Measurements from ENCODE around the gene HRH1.
"Not testable (repeated sequence)": the region's sequence is repeated elsewhere in the genome, so short reads cannot be mapped to it uniquely, and the experiment has no call there.

Gene HRH1

DNA sequence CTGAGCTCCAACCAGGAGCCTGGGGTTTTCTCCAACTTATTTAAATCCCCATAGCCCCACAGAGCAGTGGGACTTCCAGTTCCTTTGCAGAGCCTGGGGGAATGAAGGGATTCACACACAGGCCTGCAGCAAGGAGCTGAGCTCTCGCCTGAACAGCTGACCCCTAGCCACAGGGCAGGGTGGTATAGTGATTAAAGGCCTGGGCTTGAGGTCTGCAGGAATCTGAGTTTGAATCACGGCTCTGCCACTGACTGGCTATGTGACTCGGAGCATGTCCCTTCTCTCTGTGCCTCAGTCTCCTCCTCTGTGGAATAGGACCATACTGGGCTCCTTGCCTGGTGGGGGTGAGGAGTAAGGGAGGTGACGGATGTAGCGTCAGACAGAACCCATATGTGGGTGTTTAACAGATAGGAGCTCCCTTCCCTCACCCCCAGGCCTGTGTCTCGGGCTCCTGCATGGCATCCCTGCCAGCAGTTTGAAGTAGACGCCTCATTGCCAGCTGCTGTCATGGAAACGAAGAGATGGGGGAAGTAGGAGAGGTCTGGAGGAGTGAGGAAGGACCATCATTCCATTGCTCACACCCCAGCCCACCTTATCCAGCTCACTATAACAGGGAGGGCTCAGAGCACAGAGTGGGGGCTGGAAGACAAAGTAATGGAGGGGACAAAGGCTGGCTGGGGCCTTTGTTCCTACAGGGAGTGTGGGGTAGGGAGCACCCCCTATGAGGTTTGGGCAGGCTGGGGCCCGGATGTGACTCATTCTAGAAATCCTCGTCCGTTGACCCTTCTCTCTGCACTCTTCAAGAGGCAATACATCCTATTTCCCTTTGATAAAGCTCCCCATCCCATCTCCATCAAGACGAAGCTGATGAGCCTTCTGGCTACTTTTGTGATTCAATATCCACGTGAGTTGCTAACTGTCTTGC lies 14.8 kb downstream of the HRH1 start:
- no peak for FAIRE-seq
- no peak for DNase-seq (ENCODE audit: insufficient read length, low spot score)

DNA sequence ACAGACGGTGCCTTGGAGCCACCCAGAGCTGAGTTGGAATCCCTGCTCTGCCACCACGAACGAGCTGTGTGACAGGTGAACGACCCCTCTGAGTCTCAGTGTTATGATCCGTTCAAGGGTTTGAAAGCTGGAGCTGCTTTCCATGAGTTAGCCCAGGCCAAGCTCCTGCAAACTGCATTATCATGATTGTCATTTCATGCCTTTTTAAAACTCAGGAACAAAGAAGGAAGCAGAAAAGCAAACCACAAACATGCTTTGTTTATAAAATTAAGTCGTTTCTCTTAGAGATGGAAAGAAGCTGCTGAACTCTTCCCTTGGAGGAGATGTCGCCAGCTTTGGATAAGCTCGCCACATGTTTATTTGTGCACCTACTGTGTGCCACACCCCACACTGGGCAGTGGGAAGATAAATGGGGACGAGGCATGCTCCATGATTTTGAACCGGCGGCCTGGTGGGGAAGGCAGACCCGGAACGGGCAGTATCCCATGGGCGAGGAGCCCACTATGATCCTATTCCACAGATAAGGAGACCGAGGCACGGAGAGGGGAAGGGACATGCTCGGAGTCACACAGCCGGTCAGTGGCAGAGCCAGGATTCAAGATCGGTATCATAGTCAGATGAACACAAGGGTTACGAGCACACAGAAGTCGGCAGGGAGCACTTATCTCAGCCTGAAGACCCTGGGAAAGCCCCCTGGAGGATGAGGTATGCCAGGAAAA lies 15.9 kb downstream of the HRH1 start:
- DNase-seq (ENCODE audit: insufficient read length, low spot score) (no peak), FAIRE-seq (no peak)

- FAIRE-seq, result no peak
- no peak for DNase-seq (ENCODE audit: insufficient read length, low spot score)
These were observed 17.9 kb downstream of the HRH1 start for GRCh38 chr3:11172096-11172690.

DNA sequence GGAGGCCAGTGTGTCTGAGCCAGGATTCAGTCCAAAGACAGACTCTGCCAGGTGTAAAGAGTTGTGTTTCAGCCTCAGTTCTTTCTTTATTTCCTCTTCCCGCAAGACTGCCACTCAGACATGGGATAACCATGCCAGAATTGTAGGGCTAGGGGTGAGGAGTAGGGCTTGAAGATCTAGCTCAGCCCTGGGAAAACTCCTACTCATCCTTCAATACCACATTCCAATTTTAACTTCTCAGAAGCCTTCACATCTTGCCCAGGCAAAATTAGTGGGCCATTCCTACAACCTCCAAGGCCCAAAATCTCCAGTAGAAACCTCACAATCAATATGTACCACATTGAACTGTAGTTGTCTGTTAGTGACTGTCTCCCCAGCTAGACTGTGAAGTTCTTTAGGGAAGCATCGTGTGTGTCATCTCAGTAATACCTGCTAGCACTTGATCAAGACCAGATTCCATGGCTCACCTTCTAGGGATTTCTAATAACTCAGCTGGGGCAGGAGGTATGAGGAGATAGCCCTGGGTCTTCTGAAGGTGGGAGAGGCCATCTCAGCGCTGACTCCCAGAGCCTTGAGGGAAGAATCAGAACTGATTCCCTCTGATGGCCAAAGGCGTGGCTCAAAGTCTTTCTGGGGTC lies 19.7 kb downstream of the HRH1 start:
- DNase-seq (ENCODE audit: insufficient read length, low spot score) (no peak), FAIRE-seq (no peak)

- DNase-seq (ENCODE audit: insufficient read length, low spot score) (no peak), FAIRE-seq (no peak)
These were observed 24.1 kb downstream of the HRH1 start for GRCh38 chr3:11178421-11178820.

- FAIRE-seq; DNase-seq (ENCODE audit: insufficient read length, low spot score): not testable (repeated sequence)
These were observed 30.2 kb downstream of the HRH1 start for GRCh38 chr3:11184328-11184969.

- DNase-seq (ENCODE audit: insufficient read length, low spot score) (no peak), FAIRE-seq (no peak)
These were observed 30.9 kb downstream of the HRH1 start for GRCh38 chr3:11185144-11185543.

DNA sequence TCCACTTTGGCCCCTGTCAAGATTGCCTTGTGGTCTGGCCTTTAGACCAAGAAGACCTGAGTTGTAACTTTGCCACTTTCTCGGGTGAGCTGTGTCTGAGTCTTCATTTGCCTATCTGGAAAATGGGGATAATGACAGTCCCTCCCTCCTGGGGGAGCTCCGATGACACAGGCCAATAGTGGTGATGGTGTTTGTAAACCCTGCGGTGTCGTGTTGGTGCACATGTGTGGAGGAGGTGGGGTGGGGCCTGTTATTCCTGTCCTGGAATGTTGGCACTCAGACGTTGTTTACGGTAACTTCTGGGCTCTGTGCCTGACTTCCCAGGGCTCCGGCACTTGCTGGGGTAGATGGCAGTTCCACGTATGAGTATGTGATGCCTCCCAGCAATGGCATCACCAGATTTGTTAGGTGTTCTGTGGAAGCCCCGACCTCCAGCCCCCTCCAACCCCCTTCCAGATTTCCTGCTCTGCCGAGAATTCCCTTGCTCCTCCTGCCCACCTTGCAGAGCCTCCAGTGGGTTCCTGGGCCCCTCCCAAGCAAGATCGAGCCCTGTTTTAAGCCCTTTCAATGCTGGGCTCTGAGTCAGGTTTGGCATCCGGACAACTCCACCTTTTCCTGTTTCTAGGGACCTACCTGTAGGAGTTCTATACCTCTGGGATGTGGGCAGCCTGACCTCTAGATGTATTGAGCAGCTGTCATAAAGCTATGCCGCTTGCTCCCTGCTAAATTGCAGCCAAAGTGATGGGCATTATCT lies 31.4 kb downstream of the HRH1 start:
- FAIRE-seq (no peak), DNase-seq (ENCODE audit: insufficient read length, low spot score) (no peak)

DNA sequence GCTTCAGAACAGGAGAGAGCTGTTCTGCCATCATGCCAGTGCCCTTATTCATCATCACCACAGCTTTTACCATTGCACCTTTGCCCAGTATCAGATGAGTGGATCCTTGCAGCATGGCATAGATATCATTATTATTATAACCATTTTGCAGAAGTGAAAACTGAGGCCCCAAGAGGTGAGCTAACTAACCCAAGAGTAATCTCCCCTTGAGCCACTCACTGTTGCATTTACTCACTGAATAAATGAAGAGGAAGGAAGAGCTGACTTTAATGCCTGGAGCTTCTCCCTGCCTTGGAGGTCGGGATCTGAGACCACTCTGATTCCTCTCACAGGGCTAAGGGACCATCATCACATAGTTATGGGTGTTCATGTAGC lies 32.0 kb downstream of the HRH1 start:
- FAIRE-seq (no peak), DNase-seq (ENCODE audit: insufficient read length, low spot score) (no peak)

DNA sequence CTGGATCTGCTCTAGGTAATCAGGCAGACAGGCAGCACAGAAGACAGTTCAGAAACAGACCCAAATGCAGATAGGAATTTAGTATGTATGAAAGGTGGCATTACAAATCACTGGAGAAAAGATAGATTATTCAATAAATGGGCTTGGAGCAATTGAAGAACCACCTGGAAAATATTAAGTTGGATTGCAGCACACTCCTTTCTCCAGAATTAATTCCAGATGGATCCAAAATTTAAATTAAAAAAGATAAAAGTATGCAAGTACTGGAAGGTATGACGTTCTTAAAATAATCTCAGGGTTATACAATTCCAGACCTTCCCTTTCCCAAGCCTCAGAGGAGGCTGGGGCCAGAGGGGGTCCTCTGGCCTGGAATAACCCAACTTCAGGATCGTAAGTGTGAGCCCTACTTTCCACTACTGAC lies 32.5 kb downstream of the HRH1 start:
- DNase-seq (ENCODE audit: insufficient read length, low spot score), result no peak
- no peak for FAIRE-seq

DNA sequence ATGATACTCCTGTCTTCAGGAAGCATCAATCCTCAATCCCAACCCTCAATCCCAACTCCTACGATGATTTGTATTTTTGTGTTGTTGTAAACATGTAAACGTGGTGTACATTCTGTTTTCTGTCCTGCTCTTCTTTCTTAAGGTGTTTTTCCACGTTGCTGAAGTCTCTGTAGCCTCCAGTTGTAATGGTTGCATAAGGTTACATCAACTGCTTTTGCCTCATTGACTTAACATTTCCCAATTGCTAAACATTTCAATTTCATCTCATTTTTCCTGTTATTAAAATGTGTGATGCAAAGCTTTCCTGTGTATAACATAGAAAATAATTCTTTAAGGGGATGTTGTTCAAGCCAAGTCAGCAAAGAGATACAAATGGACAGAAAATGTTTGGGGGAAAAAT lies 33.4 kb downstream of the HRH1 start:
- FAIRE-seq (no peak), DNase-seq (ENCODE audit: insufficient read length, low spot score) (no peak)

GRCh38 chr3:11188231-11188630 lies 33.9 kb downstream of the HRH1 start:
- FAIRE-seq, result no peak

GRCh38 chr3:11195201-11195600 lies 40.9 kb downstream of the HRH1 start:
- FAIRE-seq (no peak), DNase-seq (ENCODE audit: insufficient read length, low spot score) (no peak)

More at GRCh38 chr3:11188231-11188630, 33.9 kb downstream of the HRH1 start:
- no peak for DNase-seq (ENCODE audit: insufficient read length, low spot score)

DNA sequence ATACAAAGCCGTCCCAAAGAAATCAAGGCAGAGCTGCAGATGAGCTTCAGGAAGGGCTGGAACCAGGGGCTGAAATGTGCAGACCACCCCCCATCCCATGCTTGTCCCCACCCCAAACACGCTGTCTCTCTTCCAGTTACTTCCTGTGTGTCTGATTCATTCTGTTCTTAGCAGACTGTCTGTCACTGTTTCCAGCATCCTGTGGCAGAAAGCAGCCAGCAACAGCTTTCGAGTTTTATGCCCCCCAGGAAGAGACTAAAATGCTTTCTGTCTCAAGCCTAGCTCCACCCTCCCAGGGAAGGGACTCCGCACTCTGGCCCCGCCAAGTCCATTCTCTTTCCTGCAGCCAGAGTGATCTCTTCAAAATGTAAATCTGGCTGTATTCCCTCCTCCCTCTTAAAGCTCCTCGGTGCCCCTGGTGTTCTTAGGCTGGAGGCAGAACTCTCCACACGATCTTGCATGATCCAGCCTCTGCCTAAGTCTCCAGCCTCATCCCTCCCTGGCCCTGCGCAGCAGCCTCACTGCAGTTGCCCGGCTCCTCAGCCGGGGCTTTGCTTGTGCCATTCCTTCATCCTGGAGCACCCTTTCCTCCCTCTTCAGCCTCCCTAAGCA lies 41.5 kb downstream of the HRH1 start:
- no peak for DNase-seq (ENCODE audit: insufficient read length, low spot score)
- no peak for FAIRE-seq

DNA sequence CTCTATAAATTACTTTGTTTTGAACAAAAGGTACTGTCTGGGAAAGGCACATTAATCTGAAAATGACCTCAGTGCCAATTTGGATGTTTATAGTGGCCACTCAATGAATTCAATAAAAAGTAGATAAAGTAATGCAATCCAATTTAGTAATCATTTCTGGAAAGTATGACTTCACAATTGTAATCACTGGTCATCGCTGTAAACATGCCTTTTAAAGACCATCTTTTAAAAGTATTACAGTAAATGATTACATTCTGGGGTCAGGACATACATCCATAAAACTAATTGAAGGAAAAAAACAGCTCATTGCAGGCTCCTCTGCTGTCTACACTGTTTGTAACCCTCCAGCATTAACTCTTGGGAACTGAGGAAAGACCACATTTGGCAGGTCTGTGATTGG lies 43.2 kb downstream of the HRH1 start:
- DNase-seq (ENCODE audit: insufficient read length, low spot score) (no peak), FAIRE-seq (no peak)

GRCh38 chr3:11198070-11198469 lies 43.8 kb downstream of the HRH1 start:
- FAIRE-seq, result no peak

DNA sequence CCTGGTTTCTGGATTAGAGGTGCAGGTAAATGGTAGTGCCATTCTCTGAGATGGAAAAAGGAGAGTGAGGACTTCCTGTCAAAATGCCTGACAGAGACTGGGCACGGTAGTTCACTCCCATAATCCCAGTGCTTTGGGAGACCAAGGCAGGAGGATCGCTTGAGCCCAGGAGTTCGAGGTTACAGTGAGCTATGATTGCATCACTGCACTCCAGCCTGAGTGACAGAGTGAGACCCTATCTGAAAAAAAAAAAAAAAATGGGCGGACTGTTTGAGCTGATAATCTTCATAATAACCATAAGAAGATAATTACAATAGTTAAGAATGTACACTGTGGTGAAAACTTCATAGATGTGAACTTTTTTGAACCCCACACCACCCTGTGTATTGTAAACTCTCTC lies 44.2 kb downstream of the HRH1 start:
- no peak for DNase-seq (ENCODE audit: insufficient read length, low spot score)
- no peak for FAIRE-seq

More at GRCh38 chr3:11198070-11198469, 43.8 kb downstream of the HRH1 start:
- no peak for DNase-seq (ENCODE audit: insufficient read length, low spot score)

GRCh38 chr3:11199902-11200845 lies 45.9 kb downstream of the HRH1 start:
- DNase-seq (ENCODE audit: insufficient read length, low spot score) (no peak), FAIRE-seq (no peak)

Measured in GM19239 (cell line).